Panc1 (cell line): ENCODE measurements around the gene MYO1E.

Source experiments
- POLR2AphosphoS5 ChIP-seq: IDR thresholded peaks from 2 replicates; pipeline ENCODE4 v1.6.1; 2012; ENCODE audit warnings: mild to moderate bottlenecking, low read depth, low read length, moderate library complexity
- TF ChIP-seq, protein P1 (sequence below): fragments of 450-650 bp; IDR thresholded peaks from 2 replicates; pipeline ENCODE4 v1.5.1; 2017; ENCODE audit warnings: mild to moderate bottlenecking

DNA sequence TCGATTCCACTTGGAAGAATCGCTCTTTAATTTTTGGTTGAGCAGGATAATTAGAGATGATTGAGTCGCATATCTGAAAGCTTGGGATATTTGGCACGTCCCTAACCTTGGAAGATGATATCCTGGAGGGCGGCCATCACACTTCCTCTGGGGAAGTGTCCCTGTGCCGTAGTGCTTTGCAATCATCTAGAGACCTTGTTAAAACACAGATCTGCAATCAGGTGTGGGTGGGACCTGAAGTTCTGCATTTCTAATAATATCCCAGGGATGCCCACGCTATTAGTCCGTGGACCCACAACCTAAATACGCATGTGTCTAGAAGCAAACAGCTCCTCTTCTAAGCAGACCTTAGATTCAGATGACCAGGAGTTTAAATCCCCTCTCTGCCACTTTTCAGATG lies 20.5 kb downstream of the MYO1E start:
- TF ChIP-seq, protein P1, sequence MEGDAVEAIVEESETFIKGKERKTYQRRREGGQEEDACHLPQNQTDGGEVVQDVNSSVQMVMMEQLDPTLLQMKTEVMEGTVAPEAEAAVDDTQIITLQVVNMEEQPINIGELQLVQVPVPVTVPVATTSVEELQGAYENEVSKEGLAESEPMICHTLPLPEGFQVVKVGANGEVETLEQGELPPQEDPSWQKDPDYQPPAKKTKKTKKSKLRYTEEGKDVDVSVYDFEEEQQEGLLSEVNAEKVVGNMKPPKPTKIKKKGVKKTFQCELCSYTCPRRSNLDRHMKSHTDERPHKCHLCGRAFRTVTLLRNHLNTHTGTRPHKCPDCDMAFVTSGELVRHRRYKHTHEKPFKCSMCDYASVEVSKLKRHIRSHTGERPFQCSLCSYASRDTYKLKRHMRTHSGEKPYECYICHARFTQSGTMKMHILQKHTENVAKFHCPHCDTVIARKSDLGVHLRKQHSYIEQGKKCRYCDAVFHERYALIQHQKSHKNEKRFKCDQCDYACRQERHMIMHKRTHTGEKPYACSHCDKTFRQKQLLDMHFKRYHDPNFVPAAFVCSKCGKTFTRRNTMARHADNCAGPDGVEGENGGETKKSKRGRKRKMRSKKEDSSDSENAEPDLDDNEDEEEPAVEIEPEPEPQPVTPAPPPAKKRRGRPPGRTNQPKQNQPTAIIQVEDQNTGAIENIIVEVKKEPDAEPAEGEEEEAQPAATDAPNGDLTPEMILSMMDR = no peak
- no peak for TF ChIP-seq POLR2AphosphoS5
